Activated CD8-positive, alpha-beta T cell treated with anti-CD3 and anti-CD28 coated beads for 36 hours (primary cell): ENCODE data around the gene CRMP1. TPM values are rescaled to one million over a fixed set of nuclear protein-coding genes. Genes with fewer than 3 reads are reported as not detected.

ENCODE experiments used
- ATAC-seq: fragments of 200-7000 bp; cut with Tn5 transposase; one replicate; pipeline ENCODE4 v1.10.0; 2021; ENCODE audit warnings: mild to moderate bottlenecking, moderate library complexity
- CTCF ChIA-PET: fragments of 350-600 bp; sonication (Branson Sonifier 250); formaldehyde crosslinking; loops from one replicate; lab custom pipeline; 2021; ENCODE audit warnings: antibody characterized with exemption; lab: Charles Lee
- POLR2A ChIA-PET: fragments of 350-600 bp; sonication (Branson Sonifier 250); formaldehyde crosslinking; loops from one replicate; lab custom pipeline; 2021; ENCODE audit warnings: antibody characterized with exemption; lab: Charles Lee
- DNase-seq: peaks from one replicate; pipeline ENCODE4 v3.0.0-alpha.2; 2020
- H3K27ac Mint-ChIP-seq: one replicate; pipeline ENCODE4 v1.8.0; 2021; ENCODE audit warnings: mild to moderate bottlenecking, mixed read lengths
- H3K27me3 Mint-ChIP-seq: one replicate; pipeline ENCODE4 v1.8.0; 2021; ENCODE audit warnings: mixed read lengths
- H3K36me3 Mint-ChIP-seq: one replicate; pipeline ENCODE4 v1.8.0; 2021; ENCODE audit warnings: low read depth, mixed read lengths
- H3K4me1 Mint-ChIP-seq: one replicate; pipeline ENCODE4 v1.8.0; 2021; ENCODE audit warnings: low read depth, mixed read lengths
- H3K4me3 Mint-ChIP-seq: one replicate; pipeline ENCODE4 v1.8.0; 2021; ENCODE audit warnings: mild to moderate bottlenecking, moderate library complexity, mixed read lengths
- H3K9me3 Mint-ChIP-seq: one replicate; pipeline ENCODE4 v1.8.0; 2021; ENCODE audit warnings: mixed read lengths
- intact Hi-C: fragments of 100-400 bp; cut with micrococcal nuclease; formaldehyde crosslinking; loops from one replicate; pipeline ENCODE4 v1.10.0; 2022
- total RNA-seq, 2 experiments: library from RNA; stranded (reverse); gene quantifications; one replicate each; pipeline ENCODE4 v1.2.3, GENCODE V29; 2021
- TF ChIP-seq, protein P1 (sequence below): fragments of 200-600 bp; IDR thresholded peaks from one replicate; pipeline ENCODE4 v1.8.0; 2022; ENCODE audit warnings: antibody characterized with exemption, mild to moderate bottlenecking

CRMP1 gene
- total RNA-seq, 2 experiments from 2014 or later, result not detected

DNA sequence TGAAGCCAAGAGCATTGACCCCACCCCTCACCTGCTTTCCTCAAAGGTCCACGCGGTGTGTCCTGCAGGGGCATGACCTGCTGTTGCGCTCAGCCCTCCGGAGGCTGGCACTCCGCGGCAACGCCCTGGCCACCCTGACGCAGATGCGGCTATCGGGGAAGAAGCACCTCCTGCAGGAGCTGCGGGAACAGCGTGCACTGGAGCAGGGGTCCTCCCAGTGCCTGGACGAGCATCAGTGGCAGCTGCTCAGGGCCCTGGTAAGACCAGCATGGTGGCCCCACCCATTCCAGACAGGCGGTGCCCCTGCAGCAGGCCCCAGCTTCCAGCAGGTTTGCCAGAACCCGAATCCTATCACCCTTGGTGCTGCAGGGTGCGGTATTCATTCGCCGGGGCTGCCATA lies 95.9 kb downstream of the CRMP1 start:
- Mint-ChIP-seq H3K27me3 (no peaks in the 10 kb centered on the region), H3K27ac (no peak overlapping the region), H3K9me3 (no peaks in the 10 kb centered on the region), H3K4me3 (no peak overlapping the region), H3K36me3 (no peaks in the 10 kb centered on the region), H3K4me1 (no peaks in the 10 kb centered on the region)
- TF ChIP-seq, protein P1, sequence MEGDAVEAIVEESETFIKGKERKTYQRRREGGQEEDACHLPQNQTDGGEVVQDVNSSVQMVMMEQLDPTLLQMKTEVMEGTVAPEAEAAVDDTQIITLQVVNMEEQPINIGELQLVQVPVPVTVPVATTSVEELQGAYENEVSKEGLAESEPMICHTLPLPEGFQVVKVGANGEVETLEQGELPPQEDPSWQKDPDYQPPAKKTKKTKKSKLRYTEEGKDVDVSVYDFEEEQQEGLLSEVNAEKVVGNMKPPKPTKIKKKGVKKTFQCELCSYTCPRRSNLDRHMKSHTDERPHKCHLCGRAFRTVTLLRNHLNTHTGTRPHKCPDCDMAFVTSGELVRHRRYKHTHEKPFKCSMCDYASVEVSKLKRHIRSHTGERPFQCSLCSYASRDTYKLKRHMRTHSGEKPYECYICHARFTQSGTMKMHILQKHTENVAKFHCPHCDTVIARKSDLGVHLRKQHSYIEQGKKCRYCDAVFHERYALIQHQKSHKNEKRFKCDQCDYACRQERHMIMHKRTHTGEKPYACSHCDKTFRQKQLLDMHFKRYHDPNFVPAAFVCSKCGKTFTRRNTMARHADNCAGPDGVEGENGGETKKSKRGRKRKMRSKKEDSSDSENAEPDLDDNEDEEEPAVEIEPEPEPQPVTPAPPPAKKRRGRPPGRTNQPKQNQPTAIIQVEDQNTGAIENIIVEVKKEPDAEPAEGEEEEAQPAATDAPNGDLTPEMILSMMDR, result no peak
- DNase-seq (no peak), ATAC-seq (no peak)
- intact Hi-C loops, result no loop called here
- ChIA-PET CTCF (no interaction called here), POLR2A (no interaction called here)

DNA sequence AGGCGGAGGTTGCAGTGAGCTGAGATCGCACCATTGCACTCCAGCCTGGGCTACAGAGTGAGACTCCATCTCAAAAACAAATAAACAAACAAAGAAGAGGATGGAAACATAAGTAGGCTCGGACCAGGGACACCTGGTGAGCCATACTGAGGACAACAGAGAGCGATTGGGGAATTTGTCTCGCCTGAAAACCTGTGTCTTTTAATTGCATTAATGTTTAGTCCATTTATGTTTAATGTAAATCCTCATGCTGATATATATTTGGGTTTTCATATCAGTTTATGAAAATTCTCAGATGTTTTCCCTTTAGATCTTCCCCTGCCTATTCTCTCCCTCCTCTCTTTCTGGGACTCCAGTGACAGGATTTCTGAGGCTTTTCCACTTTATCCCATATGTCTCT lies 97.3 kb downstream of the CRMP1 start:
- ATAC-seq (no peak), DNase-seq (no peak)
- ChIA-PET POLR2A (no interaction called here), CTCF (no interaction called here)
- H3K36me3 Mint-ChIP-seq, result no peaks in the 10 kb centered on the region
- no peak overlapping the region for H3K27ac Mint-ChIP-seq
- TF ChIP-seq, protein P1, result no peak
- intact Hi-C loops, result no loop called here
- no peaks in the 10 kb centered on the region for H3K27me3 Mint-ChIP-seq
- H3K9me3 Mint-ChIP-seq, result no peaks in the 10 kb centered on the region
- no peaks in the 10 kb centered on the region for H3K4me1 Mint-ChIP-seq
- no peak overlapping the region for H3K4me3 Mint-ChIP-seq

DNA sequence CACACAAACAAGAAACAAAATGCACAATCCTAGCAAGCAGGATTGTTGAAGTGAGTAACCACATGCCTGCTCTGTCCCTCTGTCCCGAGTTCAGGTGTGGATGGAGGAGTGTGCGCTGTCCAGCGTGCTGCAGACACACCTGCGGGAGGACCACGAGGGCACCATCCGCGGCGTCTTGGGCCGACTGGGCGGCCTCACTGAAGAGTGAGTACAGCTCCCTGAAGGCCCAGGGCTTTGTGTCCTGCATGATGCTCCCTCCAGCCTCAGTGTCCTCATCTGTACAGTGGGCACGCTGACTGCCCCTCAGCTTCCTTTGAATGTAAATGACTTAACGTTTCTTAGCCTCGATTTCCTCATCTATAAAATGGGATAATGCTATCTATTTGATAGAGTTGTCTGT lies 99.4 kb downstream of the CRMP1 start:
- DNase-seq (no peak), ATAC-seq (no peak)
- intact Hi-C loops, result no loop called here
- CTCF ChIA-PET, result no interaction called here
- POLR2A ChIA-PET, result no interaction called here
- Mint-ChIP-seq H3K27me3 (no peaks in the 10 kb centered on the region), H3K4me3 (no peak overlapping the region), H3K36me3 (no peaks in the 10 kb centered on the region), H3K9me3 (no peaks in the 10 kb centered on the region), H3K27ac (no peak overlapping the region), H3K4me1 (no peaks in the 10 kb centered on the region)
- TF ChIP-seq, protein P1, result no peak

DNA sequence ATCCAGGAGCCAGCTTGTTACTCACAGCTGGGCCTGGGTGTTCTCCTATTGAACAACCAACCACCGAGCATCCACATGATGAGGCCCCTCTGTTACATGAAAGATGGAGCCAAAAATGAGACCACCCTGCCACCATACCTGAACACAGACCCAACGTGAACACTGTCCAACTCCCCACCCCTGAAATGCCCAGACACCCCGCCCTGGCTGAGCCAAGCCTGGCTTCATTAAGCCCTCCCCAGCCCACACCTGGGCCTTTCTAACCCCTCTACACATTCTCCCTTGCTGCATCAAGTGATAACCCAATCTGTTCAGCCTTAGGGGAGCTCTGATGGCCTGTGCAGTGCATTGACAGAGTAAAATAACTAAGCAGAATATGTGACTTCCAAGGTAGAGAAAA lies 101.2 kb downstream of the CRMP1 start:
- no peaks in the 10 kb centered on the region for H3K9me3 Mint-ChIP-seq
- no peak overlapping the region for H3K27ac Mint-ChIP-seq
- H3K4me1 Mint-ChIP-seq, result no peaks in the 10 kb centered on the region
- ATAC-seq (no peak), DNase-seq (no peak)
- TF ChIP-seq, protein P1, result no peak
- H3K27me3 Mint-ChIP-seq, result no peaks in the 10 kb centered on the region
- no peak overlapping the region for H3K4me3 Mint-ChIP-seq
- CTCF ChIA-PET, result no interaction called here
- POLR2A ChIA-PET, result no interaction called here
- intact Hi-C loops, result no loop called here
- no peaks in the 10 kb centered on the region for H3K36me3 Mint-ChIP-seq

DNA sequence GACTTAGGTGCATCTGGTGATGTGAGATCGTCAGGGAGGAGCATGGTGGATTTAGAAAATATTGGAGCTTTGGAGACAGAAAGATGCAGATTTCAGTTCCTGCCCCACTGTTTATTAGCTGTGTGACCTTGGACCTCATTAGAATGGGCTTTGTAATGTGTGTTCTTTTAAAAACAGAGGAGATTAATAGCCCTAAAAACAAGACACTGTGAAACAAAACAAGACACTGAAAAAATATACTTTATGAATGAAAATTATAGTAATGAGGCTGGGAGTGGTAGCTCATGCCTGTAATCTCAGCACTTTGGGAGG lies 102.4 kb downstream of the CRMP1 start:
- no peaks in the 10 kb centered on the region for H3K36me3 Mint-ChIP-seq
- ATAC-seq (no peak), DNase-seq (no peak)
- no peak overlapping the region for H3K27ac Mint-ChIP-seq
- H3K27me3 Mint-ChIP-seq, result no peaks in the 10 kb centered on the region
- no peak overlapping the region for H3K4me3 Mint-ChIP-seq
- TF ChIP-seq, protein P1, result no peak
- ChIA-PET POLR2A (no interaction called here), CTCF (no interaction called here)
- H3K9me3 Mint-ChIP-seq, result no peaks in the 10 kb centered on the region
- intact Hi-C loops, result no loop called here
- no peaks in the 10 kb centered on the region for H3K4me1 Mint-ChIP-seq
